GM19463 (cell line): ENCODE data around the gene C19orf85.
"Not testable (repeated sequence)": the region's sequence is repeated elsewhere in the genome, so short reads cannot be mapped to it uniquely, and the experiment has no call there.

Source experiments
- ATAC-seq: cut with Tn5 transposase; IDR thresholded peaks from one replicate; pipeline ENCODE4 v1.9.1; 2021; ENCODE audit warnings: mild to moderate bottlenecking, moderate library complexity; ENCODE audit not compliant: unreplicated experiment

Gene C19orf85

GRCh38 chr19:55464662-55465054 lies at the start of gene C19orf85:
Gene C19orf85, minus strand, starts transcription at chr19:55464751. Its CDS starts 197 bp downstream, at chr19:55464554.
- no peak for ATAC-seq

- ATAC-seq, result no peak
Measured at GRCh38 chr19:55508120-55508519, 43.6 kb upstream of the C19orf85 start.

- no peak for ATAC-seq
Measured at GRCh38 chr19:55504981-55505380, 40.4 kb upstream of the C19orf85 start.

GRCh38 chr19:55504252-55504603 lies 39.7 kb upstream of the C19orf85 start:
- ATAC-seq, result no peak

- ATAC-seq, result peak; percentile 98
Measured at GRCh38 chr19:55503502-55504251, 39.1 kb upstream of the C19orf85 start.

GRCh38 chr19:55503157-55503501 lies 38.6 kb upstream of the C19orf85 start:
- ATAC-seq, result no peak

GRCh38 chr19:55502197-55502952 lies 37.8 kb upstream of the C19orf85 start:
- ATAC-seq, result no peak

- ATAC-seq, result no peak
Measured at GRCh38 chr19:55500368-55500952, 35.9 kb upstream of the C19orf85 start.

- ATAC-seq, result no peak
Measured at GRCh38 chr19:55498246-55498840, 33.8 kb upstream of the C19orf85 start.

GRCh38 chr19:55497763-55498162 lies 33.2 kb upstream of the C19orf85 start:
- no peak for ATAC-seq

- not testable (repeated sequence) for ATAC-seq
Measured at GRCh38 chr19:55496820-55497219, 32.3 kb upstream of the C19orf85 start.

- no peak for ATAC-seq
Measured at GRCh38 chr19:55495646-55496349, 31.2 kb upstream of the C19orf85 start.

GRCh38 chr19:55494172-55494761 lies 29.7 kb upstream of the C19orf85 start:
- no peak for ATAC-seq

GRCh38 chr19:55493645-55494171 lies 29.2 kb upstream of the C19orf85 start:
- no peak for ATAC-seq

GRCh38 chr19:55493052-55493644 lies 28.6 kb upstream of the C19orf85 start:
- no peak for ATAC-seq

- no peak for ATAC-seq
Measured at GRCh38 chr19:55492362-55492944, 27.9 kb upstream of the C19orf85 start.

- ATAC-seq, result no peak
Measured at GRCh38 chr19:55491546-55492360, 27.2 kb upstream of the C19orf85 start.

- no peak for ATAC-seq
Measured at GRCh38 chr19:55490478-55491432, 26.2 kb upstream of the C19orf85 start.
